Osteoblast (primary cell): ENCODE data around the gene SIMC1. TPM values are rescaled to one million over a fixed set of nuclear protein-coding genes. Genes with fewer than 3 reads are reported as not detected.

Source experiments
- DNase-seq: peaks from one replicate; pipeline ENCODE4 v3.0.0; 2011; ENCODE audit warnings: low spot score, mixed read lengths; ENCODE audit not compliant: insufficient read length; ENCODE audit errors: missing footprints
- H2AFZ ChIP-seq: 2 replicates; pipeline ENCODE4 v1.6.0; 2011; ENCODE audit warnings: mild to moderate bottlenecking, low read length
- H3K27ac ChIP-seq: 2 replicates; pipeline ENCODE4 v1.5.1; 2011; ENCODE audit warnings: mild to moderate bottlenecking, low read depth, low read length, moderate library complexity
- H3K27me3 ChIP-seq: 2 replicates; pipeline ENCODE4 v1.6.0; 2012; ENCODE audit warnings: mild to moderate bottlenecking, control low read depth, inconsistent platforms, low read length, moderate library complexity; ENCODE audit not compliant: insufficient read depth
- H3K36me3 ChIP-seq: 2 replicates; pipeline ENCODE4 v1.5.1; 2011; ENCODE audit warnings: mild to moderate bottlenecking, low read length, control low read depth, moderate library complexity; ENCODE audit not compliant: insufficient read depth
- H3K4me1 ChIP-seq: 2 replicates; pipeline ENCODE4 v1.5.1; 2011; ENCODE audit warnings: mild to moderate bottlenecking, low read length, control low read depth, moderate library complexity; ENCODE audit not compliant: insufficient read depth
- H3K4me2 ChIP-seq: 2 replicates; pipeline ENCODE4 v1.6.0; 2011; ENCODE audit warnings: mild to moderate bottlenecking, low read length; ENCODE audit not compliant: insufficient read depth
- H3K4me3 ChIP-seq: fragments of 200-600 bp; sonication (generic); 3 replicates; pipeline ENCODE4 v1.5.1; 2012; ENCODE audit warnings: mild to moderate bottlenecking, low read length, inconsistent platforms; ENCODE audit not compliant: insufficient read depth
- H3K79me2 ChIP-seq: 2 replicates; pipeline ENCODE4 v1.6.0; 2012; ENCODE audit warnings: mild to moderate bottlenecking, low read length, control low read depth, inconsistent platforms; ENCODE audit not compliant: insufficient read depth
- H3K9me3 ChIP-seq: 2 replicates; pipeline ENCODE4 v1.5.1; 2011; ENCODE audit warnings: low read depth, low read length, control low read depth
- H4K20me1 ChIP-seq: 2 replicates; pipeline ENCODE4 v1.6.0; 2012; ENCODE audit warnings: mild to moderate bottlenecking, low read length, control low read depth; ENCODE audit not compliant: insufficient read depth
- small RNA-seq: library from RNA; depleted of rRNA; stranded (forward); fragments of <200 nt; gene quantifications from one replicate; pipeline ENCODE3, GENCODE V24; 2012
- total RNA-seq: library from RNA; depleted of rRNA; stranded (reverse); fragments of >200 nt; gene quantifications from 2 replicates; pipeline ENCODE4 v1.2.3, GENCODE V29; 2012
- TF ChIP-seq, protein P1 (sequence below): IDR thresholded peaks from 2 replicates; pipeline ENCODE4 v1.5.1; 2011; ENCODE audit warnings: mild to moderate bottlenecking, low read depth, low read length, moderate library complexity; ENCODE audit errors: extremely low read depth

Gene SIMC1
- total RNA-seq, 1 donor: 5.1 TPM

- H4K20me1 ChIP-seq: peaks cover 3% of the 10 kb centered on the region
- H3K4me2 ChIP-seq: no peak overlapping the region
- H3K4me3 ChIP-seq: no peak overlapping the region
- TF ChIP-seq, protein P1, sequence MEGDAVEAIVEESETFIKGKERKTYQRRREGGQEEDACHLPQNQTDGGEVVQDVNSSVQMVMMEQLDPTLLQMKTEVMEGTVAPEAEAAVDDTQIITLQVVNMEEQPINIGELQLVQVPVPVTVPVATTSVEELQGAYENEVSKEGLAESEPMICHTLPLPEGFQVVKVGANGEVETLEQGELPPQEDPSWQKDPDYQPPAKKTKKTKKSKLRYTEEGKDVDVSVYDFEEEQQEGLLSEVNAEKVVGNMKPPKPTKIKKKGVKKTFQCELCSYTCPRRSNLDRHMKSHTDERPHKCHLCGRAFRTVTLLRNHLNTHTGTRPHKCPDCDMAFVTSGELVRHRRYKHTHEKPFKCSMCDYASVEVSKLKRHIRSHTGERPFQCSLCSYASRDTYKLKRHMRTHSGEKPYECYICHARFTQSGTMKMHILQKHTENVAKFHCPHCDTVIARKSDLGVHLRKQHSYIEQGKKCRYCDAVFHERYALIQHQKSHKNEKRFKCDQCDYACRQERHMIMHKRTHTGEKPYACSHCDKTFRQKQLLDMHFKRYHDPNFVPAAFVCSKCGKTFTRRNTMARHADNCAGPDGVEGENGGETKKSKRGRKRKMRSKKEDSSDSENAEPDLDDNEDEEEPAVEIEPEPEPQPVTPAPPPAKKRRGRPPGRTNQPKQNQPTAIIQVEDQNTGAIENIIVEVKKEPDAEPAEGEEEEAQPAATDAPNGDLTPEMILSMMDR: no peak
- peaks cover 3% of the 10 kb centered on the region for H3K79me2 ChIP-seq
- no peak overlapping the region for H2AFZ ChIP-seq
- H3K27ac ChIP-seq: no peak overlapping the region
- H3K4me1 ChIP-seq: peaks cover 4% of the 10 kb centered on the region
- H3K9me3 ChIP-seq: no peaks in the 10 kb centered on the region
- no peaks in the 10 kb centered on the region for H3K27me3 ChIP-seq
- peaks cover 32% of the 10 kb centered on the region for H3K36me3 ChIP-seq
- DNase-seq: no peak
These were observed 155.9 kb downstream of the SIMC1 start for GRCh38 chr5:176394096-176394495.

GRCh38 chr5:176394881-176395675, 156.9 kb downstream of the SIMC1 start:
- Histone ChIP-seq H2AFZ (no peak overlapping the region), H3K36me3 (peaks cover 32% of the 10 kb centered on the region), H3K4me3 (no peak overlapping the region), H3K79me2 (peaks cover 2% of the 10 kb centered on the region), H3K4me2 (no peak overlapping the region), H3K27me3 (no peaks in the 10 kb centered on the region), H4K20me1 (peaks cover 3% of the 10 kb centered on the region), H3K9me3 (no peaks in the 10 kb centered on the region), H3K4me1 (no peaks in the 10 kb centered on the region), H3K27ac (no peak overlapping the region)
- TF ChIP-seq, protein P1: no peak
- DNase-seq: no peak

Small RNA genes within 50 kb of the gene (small RNA-seq; reads per million reads assigned to genes)
- 8.9 reads per million, percentile 91 among the genes with 10 or more reads in this experiment for gene MIR1271

Other genes with a start within 250 kb of the SIMC1 start
- gene KIAA1191, start 123.3 kb downstream of the SIMC1 start, total RNA-seq: 61.9 and 69.5 TPM in 2 replicates
- gene ARL10, start 127.1 kb downstream of the SIMC1 start, total RNA-seq: 8.3 and 14.1 TPM in 2 replicates
- 7.1 and 8.0 TPM in 2 replicates for gene NOP16, start 150.2 kb downstream of the SIMC1 start, total RNA-seq
- 31.5 and 34.7 TPM in 2 replicates for gene HIGD2A, start 150.3 kb downstream of the SIMC1 start, total RNA-seq
- gene CLTB, start 178.1 kb downstream of the SIMC1 start, total RNA-seq: 61.3 and 63.0 TPM in 2 replicates
- 40.2 and 42.4 TPM in 2 replicates for gene FAF2, start 210.0 kb downstream of the SIMC1 start, total RNA-seq